Activated CD4-positive, CD25-positive, alpha-beta regulatory T cell treated with anti-CD3 and anti-CD28 coated beads, Interleukin-2, amount 50 U/mL, for 24 hours (primary cell): Measurements from ENCODE around the gene ITSN2.

ENCODE experiments used
- ATAC-seq, 2 donors: fragments of 150-1000 bp; cut with Tn5 transposase; one replicate each; pipeline ENCODE4 v1.10.0; 2021; ENCODE audit warnings: mild to moderate bottlenecking in 1 of 2, moderate library complexity in 1 of 2

The ITSN2 gene

DNA sequence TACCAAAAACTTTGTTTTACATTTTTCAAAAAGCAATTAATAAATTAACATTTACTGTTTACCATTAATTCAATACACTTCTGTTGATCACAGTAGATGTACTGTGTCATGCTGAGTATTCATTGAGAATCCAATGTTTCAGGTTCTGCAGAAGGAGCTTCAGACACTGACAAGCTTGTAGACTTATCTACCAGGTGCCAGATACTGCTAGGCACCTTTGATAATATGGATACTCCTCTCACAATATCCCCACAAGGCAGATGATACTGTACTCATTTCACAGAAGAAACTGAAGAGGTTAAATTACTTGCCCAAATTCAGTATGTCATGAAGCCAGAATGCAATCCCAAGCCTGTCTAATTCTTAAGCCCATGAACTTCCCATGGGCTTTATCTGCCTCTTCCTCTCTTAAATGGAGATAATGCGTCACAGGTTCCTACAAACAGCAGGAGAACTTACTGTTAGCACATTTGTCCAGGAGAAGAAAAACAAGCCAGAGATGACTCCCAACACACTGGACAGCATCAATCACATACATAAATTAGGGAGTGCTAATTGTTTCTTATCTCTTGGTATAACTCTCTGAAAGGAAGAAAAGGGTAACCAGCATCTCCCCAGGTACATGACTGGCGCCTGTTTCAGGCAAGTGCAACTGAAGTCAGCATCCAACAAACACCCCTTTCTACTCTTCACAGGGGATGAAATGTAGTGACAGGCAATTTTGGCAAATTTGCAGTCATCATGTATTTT is 27.4 kb downstream of the ITSN2 start:
- ATAC-seq: no peak

DNA sequence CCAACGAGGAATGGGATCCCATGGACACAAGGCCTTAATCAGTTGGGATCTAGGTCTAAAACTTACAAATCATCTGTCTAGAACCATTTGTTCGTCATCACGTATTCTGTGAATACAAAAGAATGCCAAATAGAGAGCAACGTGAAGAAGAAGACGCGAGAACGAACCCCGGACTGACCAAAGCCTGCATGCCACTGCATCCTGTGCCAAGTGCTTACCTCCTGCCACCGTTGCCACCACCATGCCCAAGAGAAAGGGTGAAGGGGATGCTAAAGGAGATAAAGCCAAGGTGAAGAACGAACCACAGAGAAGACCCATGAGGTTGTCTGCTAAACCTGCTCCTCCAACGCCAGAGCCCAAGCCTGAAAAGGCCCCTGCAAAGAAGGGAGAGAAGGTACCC is 30.2 kb downstream of the ITSN2 start:
- no peak for ATAC-seq

- no peak for ATAC-seq
Observed at GRCh38 chr2:24329700-24330099, 30.6 kb downstream of the ITSN2 start.

- ATAC-seq: no peak
Observed at GRCh38 chr2:24328010-24328409, 32.3 kb downstream of the ITSN2 start.

DNA sequence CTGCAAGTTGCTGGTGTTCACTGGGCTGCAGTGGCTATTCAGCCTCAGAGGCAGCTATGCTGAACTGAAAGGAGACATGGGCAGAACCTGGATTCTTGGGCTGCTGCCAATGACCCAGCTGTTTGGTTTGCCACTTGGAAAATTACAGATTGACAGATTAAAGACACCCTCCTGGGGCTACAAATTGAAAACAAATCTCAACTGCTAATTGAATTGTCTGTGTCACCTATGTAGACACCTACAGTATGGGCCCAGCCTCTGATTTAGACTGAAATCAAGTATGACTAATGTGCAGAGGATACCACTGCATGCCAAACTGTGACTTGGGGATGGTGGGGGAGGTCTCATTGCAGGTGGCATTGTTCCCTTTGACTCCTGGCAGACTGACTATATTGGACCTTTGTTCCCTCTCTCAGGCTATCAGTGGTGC is 42.8 kb downstream of the ITSN2 start:
- ATAC-seq: peak; percentile 41 to 56

- peak; percentile 63 to 72 for ATAC-seq
Observed at GRCh38 chr2:24315669-24316068, 44.7 kb downstream of the ITSN2 start.

- peak; percentile 39 to 46 for ATAC-seq
Observed at GRCh38 chr2:24313744-24314632, 46.3 kb downstream of the ITSN2 start.

GRCh38 chr2:24307961-24308360 is 52.4 kb downstream of the ITSN2 start:
- no peak for ATAC-seq

DNA sequence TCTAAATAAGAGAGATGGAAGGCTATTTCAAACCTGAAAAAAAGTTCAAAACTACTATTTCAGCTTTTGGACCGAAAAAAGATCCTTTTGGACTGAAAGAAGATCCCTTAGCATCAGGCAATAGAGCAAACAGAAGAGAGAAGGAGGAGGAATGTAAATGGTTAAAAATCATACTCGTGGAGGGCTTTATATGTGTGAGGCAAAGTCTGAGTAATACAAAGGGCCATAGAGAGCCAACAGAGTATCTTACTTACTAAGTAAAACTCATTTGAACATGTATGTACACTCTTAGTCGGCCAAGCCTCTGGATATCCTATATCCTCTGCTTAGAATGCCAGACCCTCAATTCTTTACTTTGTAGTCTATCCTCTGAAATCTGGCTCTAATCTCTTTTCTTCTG is 55.7 kb downstream of the ITSN2 start:
- ATAC-seq: no peak

DNA sequence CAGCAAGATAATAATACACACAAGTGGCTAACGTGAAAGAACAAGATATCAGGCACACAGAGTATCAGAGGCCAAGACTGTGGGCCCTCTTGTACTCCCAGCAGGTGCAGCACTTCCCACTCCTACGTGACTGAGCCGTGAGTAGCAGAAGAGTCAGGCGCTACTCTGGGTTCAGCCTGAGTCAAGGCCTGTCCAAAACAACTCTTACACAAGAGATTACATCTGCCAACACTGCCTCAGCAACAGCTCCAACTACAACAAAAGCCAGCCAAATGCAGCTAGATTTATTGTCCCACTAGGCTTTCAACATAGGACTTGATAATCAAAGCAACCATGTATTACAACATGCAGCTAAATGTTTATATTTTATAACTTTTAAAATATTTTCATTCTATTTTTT is 56.2 kb downstream of the ITSN2 start:
- no peak for ATAC-seq

GRCh38 chr2:24301599-24301998 is 58.7 kb downstream of the ITSN2 start:
- no peak for ATAC-seq

- ATAC-seq: peak; percentile 41 to 59
Observed at GRCh38 chr2:24297663-24298062, 62.7 kb downstream of the ITSN2 start.

GRCh38 chr2:24287171-24287570 is 73.2 kb downstream of the ITSN2 start:
- ATAC-seq: peak; percentile 56 to 63

GRCh38 chr2:24285484-24286152 is 74.7 kb downstream of the ITSN2 start:
- no peak for ATAC-seq

GRCh38 chr2:24280645-24281044 is 79.7 kb downstream of the ITSN2 start:
- no peak for ATAC-seq

DNA sequence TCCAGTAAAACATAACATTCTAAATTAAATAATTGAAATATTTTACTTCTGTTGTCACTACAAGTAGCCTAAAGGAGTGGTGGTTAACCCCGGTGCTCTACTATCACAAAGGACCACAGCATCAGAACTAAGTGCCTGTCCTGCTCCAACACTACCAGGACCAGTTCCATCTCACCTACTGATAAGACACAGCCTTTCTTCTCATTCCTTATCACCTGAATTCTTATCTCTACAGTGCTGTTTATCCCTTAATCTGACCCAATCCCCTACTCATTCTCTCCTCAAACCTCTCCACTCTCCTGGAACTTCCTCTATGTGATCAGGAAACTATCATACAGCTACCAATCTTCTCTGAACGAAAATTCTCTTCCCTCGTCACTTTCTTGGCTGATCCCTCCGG is 80.2 kb downstream of the ITSN2 start:
- ATAC-seq: no peak

DNA sequence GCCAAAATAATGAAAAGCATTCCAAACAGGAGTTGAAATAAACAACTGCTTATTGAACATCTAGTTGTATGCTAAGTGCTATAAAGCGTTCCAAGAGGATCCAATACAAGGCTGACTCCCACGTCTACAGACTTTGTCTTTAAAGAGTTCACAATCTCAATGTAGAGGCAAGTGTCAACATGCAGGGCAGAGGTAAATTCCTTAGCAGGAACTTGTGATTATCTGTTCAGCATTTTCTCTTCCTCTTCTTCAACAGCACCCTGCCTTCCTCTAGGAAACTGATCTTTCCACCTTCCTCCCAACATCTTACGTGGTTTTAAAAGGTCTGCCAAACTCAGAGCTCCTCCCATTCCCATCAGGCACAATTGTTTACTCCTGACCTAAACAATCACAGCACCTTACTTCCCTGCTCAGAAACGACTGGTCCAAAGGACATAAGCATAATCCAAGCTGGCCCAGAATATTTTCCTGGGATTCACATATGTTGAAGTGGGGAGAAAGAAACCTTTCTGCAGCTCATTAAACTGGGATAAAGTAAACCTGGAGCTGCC is 83.9 kb downstream of the ITSN2 start:
- ATAC-seq: no peak

GRCh38 chr2:24274809-24275208 is 85.5 kb downstream of the ITSN2 start:
- ATAC-seq: no peak

DNA sequence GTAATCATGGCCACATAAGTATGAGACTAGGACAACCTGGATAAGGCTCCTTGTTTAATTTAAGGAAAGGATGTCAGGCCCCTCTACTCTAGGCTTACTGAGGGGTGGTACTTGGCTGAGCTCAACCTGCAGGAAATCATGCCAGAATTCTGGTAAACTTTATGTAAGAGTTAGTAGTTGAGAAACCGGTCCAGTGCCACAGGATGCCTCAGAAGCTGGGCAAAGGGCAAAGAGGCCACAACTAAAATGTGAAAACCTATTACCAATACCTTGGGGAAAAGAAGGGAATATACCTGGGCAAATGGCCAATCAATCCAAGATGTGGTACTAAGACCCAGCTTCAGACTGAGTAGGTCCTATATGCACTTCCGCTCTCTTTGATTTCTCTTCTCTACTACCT is 86.7 kb downstream of the ITSN2 start:
- ATAC-seq: no peak

DNA sequence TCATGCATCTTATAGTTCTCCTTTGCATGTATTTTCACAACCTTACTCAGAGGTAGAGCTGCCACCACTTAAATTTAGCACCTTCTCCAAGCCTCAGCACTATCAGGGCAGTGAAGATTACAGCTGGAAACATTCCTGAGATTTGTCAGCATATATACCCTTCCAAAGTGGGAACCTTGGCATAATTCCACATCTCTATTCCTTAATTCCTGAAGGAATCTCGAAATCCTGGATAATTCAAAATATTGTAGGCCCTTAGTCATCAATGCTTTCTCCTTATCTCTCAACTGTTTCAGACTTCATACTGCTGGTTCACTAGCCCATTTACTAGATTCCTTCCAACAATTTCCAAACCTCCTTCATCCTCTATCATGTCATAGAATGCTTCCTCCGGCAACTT is 87.4 kb downstream of the ITSN2 start:
- no peak for ATAC-seq

- no peak for ATAC-seq
Observed at GRCh38 chr2:24272161-24272802, 88.1 kb downstream of the ITSN2 start.

DNA sequence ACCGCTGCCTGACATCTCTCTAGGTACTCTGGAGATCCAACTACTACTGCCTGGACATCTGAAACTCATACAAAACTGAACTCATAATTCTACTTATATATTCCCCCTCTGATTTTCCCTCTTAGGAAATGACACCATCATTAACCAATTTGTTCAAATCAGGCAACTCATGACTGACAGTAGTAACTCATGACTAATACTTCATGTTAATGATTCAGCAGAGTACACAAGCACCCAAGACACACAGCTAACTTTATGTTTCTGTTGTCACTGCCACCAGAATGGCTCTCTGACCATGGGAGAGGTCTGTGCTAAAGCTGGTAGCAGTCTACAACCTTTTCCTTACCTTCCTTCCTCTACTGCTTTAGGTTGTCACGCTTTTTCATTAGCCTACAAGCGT is 91.1 kb downstream of the ITSN2 start:
- ATAC-seq: peak; percentile 87 to 95

DNA sequence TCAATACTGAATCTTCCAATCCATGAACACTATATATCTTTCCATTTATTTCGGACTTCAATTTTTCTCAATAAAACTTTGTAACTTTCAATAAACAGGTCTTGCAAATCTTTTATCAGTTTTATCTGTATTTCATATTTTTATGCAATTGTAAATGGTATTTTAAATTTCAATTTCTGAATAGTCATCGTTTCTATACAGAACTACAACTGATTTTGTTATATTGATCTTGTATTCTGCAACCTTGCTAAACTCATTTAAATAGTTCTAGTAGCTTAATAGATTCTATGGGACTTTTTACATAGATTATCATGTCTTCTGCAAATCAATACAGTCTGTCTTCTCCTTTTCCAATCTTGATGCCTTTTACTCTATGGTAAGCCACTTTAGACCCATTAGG is 95.1 kb downstream of the ITSN2 start:
- ATAC-seq: no peak
